K562 (cell line): ENCODE data around the gene CTDSPL. TPM values are rescaled to one million over a fixed set of nuclear protein-coding genes. Genes with fewer than 3 reads are reported as not detected.

Experiments
- ATAC-seq: fragments of 200-7000 bp; cut with Tn5 transposase; 3 replicates; pipeline ENCODE4 v1.9.1; 2020; ENCODE audit warnings: moderate library complexity
- BruUV-seq: library from RNA; stranded (reverse); fragments of 400-500 nt; replicated peaks from 2 replicates; lab custom pipeline; 2021; lab: Mats Ljungman, UMichigan
- CTCF ChIA-PET: fragments of 300-600 bp; formaldehyde crosslinking; extraction: SDS; loops from one replicate; lab custom pipeline; 2021; ENCODE audit warnings: low intra/inter-chr PET ratio; lab: Yijun Ruan, JAX
- POLR2A ChIA-PET: fragments of 300-600, 350-650 bp; sonication (Branson Sonifier 250); formaldehyde crosslinking; extraction: SDS; loops from one replicate; lab custom pipeline; 2021; ENCODE audit warnings: antibody characterized with exemption, inconsistent platforms; lab: Yijun Ruan, JAX
- DNase-seq, 4 experiments: peaks; one replicate each; pipeline versions ENCODE4 v3.0.0 to v3.0.0-alpha.2; 2011 to 2018; ENCODE audit warnings: low spot score in 3 of 4, mixed read lengths in 3 of 4; ENCODE audit errors: extremely low read depth in 1 of 4
- FAIRE-seq: peaks from 2 replicates; lab custom pipeline; 2011; peaks lifted over from hg19 to GRCh38; lab: Jason Lieb, UNC
- H2AFZ ChIP-seq: 2 replicates; pipeline ENCODE4 v1.6.0; 2011; ENCODE audit warnings: low read depth, low read length, control low read depth, inconsistent platforms
- H3K27ac ChIP-seq: fragments of 200-600 bp; 3 replicates; pipeline ENCODE4 v1.8.0; 2011; ENCODE audit warnings: low read depth, mild to moderate bottlenecking, control low read depth, inconsistent platforms, low read length, moderate library complexity, mixed read lengths; ENCODE audit errors: extremely low read depth
- H3K27me3 ChIP-seq, 2 experiments: fragments of 300-600 bp in 1 of 2; 2 replicates in 1 of 2; 3 replicates in 1 of 2; pipeline versions ENCODE4 v1.6.0 to v1.8.0; 2011; ENCODE audit warnings: inconsistent platforms in 2 of 2, low read length in 2 of 2, mild to moderate bottlenecking in 1 of 2, mixed read lengths in 1 of 2, moderate library complexity in 1 of 2; ENCODE audit not compliant: control insufficient read depth in 2 of 2, insufficient read depth in 2 of 2
- H3K36me3 ChIP-seq: fragments of 300-600 bp; 3 replicates; pipeline ENCODE4 v1.8.0; 2011; ENCODE audit warnings: mild to moderate bottlenecking, low read length, inconsistent platforms; ENCODE audit not compliant: control insufficient read depth, insufficient read depth
- H3K4me1 ChIP-seq, 2 experiments: fragments of 200-600 bp in 1 of 2; replicated peaks in 1 of 2; 2 replicates in 1 of 2; 3 replicates in 1 of 2; pipeline versions ENCODE4 v1.5.1 to v1.8.0; 2011; ENCODE audit warnings: inconsistent platforms in 2 of 2, low read length in 2 of 2, mild to moderate bottlenecking in 1 of 2, mixed read lengths in 1 of 2, moderate library complexity in 1 of 2; ENCODE audit not compliant: control insufficient read depth in 2 of 2, insufficient read depth in 2 of 2
- H3K4me2 ChIP-seq: 2 replicates; pipeline ENCODE4 v1.6.1; 2011; ENCODE audit warnings: low read length, control low read depth, inconsistent platforms, mixed read lengths; ENCODE audit not compliant: insufficient read depth
- H3K4me3 ChIP-seq: fragments of 200-600 bp; sonication (generic), shearing (Covaris generic); 2 replicates; pipeline ENCODE4 v1.5.1; 2016; ENCODE audit warnings: control low read depth, inconsistent platforms
- H3K79me2 ChIP-seq: fragments of 200-600 bp; 3 replicates; pipeline ENCODE4 v1.8.0; 2011; ENCODE audit warnings: low read length, inconsistent platforms; ENCODE audit not compliant: control insufficient read depth, insufficient read depth
- H3K9ac ChIP-seq, 2 experiments: 2 replicates each; pipeline versions ENCODE4 v1.6.0 to v1.6.1; 2011; ENCODE audit warnings: low read depth in 2 of 2, low read length in 2 of 2, control low read depth in 1 of 2, inconsistent platforms in 1 of 2, mild to moderate bottlenecking in 1 of 2, mixed read lengths in 1 of 2; ENCODE audit not compliant: insufficient read depth in 1 of 2
- H3K9me1 ChIP-seq: one replicate; pipeline ENCODE4 v1.6.0; 2011; ENCODE audit warnings: inconsistent platforms, mild to moderate bottlenecking, low read length, moderate library complexity; ENCODE audit not compliant: control insufficient read depth, insufficient read depth
- H3K9me3 ChIP-seq: replicated peaks from 2 replicates; pipeline ENCODE4 v1.5.1; 2011; ENCODE audit warnings: low read depth, low read length, inconsistent platforms; ENCODE audit not compliant: control insufficient read depth, insufficient read depth
- H4K20me1 ChIP-seq: replicated peaks from 2 replicates; pipeline ENCODE4 v1.6.1; 2011; ENCODE audit warnings: low read length, inconsistent platforms, mixed read lengths; ENCODE audit not compliant: control insufficient read depth, insufficient read depth
- KAT8 ChIP-seq: fragments of 450-650 bp; IDR thresholded peaks from 2 replicates; pipeline ENCODE4 v1.6.1; 2016; ENCODE audit warnings: low read depth, mild to moderate bottlenecking
- MYBL2 ChIP-seq, 2 experiments: fragments of 450-650 bp in 1 of 2; sonication (generic) in 1 of 2; formaldehyde crosslinking in 1 of 2; IDR thresholded peaks; 2 replicates each; pipeline versions ENCODE4 v1.6.1 to v1.8.1; 2017 to 2022; ENCODE audit warnings: borderline replicate concordance in 1 of 2, inconsistent platforms in 1 of 2, low read depth in 1 of 2, mild to moderate bottlenecking in 1 of 2, missing genetic modification reagents in 1 of 2, moderate library complexity in 1 of 2
- POLR2A ChIP-seq: fragments of 450-650 bp; conservative IDR thresholded peaks from 2 replicates; pipeline ENCODE4 v1.6.1; 2016
- POLR2B ChIP-seq: fragments of 450-650 bp; IDR thresholded peaks from 2 replicates; pipeline ENCODE4 v1.6.1; 2018; ENCODE audit warnings: low read depth; ENCODE audit not compliant: partially characterized antibody
- POLR2G ChIP-seq: fragments of 200-400 bp; formaldehyde crosslinking; IDR thresholded peaks from 2 replicates; pipeline ENCODE4 v1.6.1; 2017; ENCODE audit warnings: low read depth, mild to moderate bottlenecking, antibody characterized with exemption, low read length, moderate library complexity
- ZNF184 ChIP-seq: sonication (generic); formaldehyde crosslinking; IDR thresholded peaks from 2 replicates; pipeline ENCODE4 v1.5.0; 2020; ENCODE audit warnings: missing genetic modification reagents
- WGBS: fragments of 100-300 bp; shearing (Covaris generic); methylation state at CpG from one replicate; pipeline ENCODE4 v1.1.6; 2016; ENCODE audit warnings: low coverage, mixed read lengths; ENCODE audit not compliant: insufficient coverage; ENCODE audit errors: missing lambda C conversion rate; 5-methylcytosine and 5-hydroxymethylcytosine counted together
- in situ Hi-C: fragments of 300-500 bp; cut with MboI; formaldehyde crosslinking; loops from 4 replicates; pipeline ENCODE4 v1.15.0; 2018; ENCODE audit warnings: inconsistent platforms, mixed read lengths
- intact Hi-C: fragments of 100-400 bp; cut with micrococcal nuclease; formaldehyde crosslinking; loops from 2 replicates; pipeline ENCODE4 v1.14.2; 2022
- polyA plus RNA-seq, 8 experiments: library from polyadenylated mRNA; depleted of rRNA in 4 of 8; stranded (reverse) in 5 of 8; unstranded in 3 of 8; fragments of >200 nt; fragmentation: Nextera tagmentation in 2 of 8; fragmentation: Illumina TruSeq in 1 of 8; extraction: Ambion mirVana in 2 of 8; extraction: Trizol in 1 of 8; gene quantifications; 2 replicates each; pipeline versions ENCODE4 v1.2.1 to v1.2.3, GENCODE V29; 2011 to 2014; ENCODE audit warnings: inconsistent platforms in 1 of 8, missing spikeins in 1 of 8
- total RNA-seq, 7 experiments: library from RNA; depleted of rRNA in 6 of 7; stranded (reverse); fragments of >200 nt in 6 of 7; fragmentation: Illumina TruSeq in 2 of 7; extraction: Trizol in 2 of 7; gene quantifications; 2 replicates each; pipeline versions ENCODE4 v1.2.1 to v1.2.3, GENCODE V29; 2011 to 2021; ENCODE audit warnings: low replicate concordance in 1 of 7

The CTDSPL gene
- total and polyA plus RNA-seq, 9 of the 15 experiments (the other 6 are each of a cell fraction or from before 2014, with no cell fraction given), result 5.1 to 19.3 (median 11.3) TPM

- H3K4me3 ChIP-seq, result no peak overlapping the region
- no peak overlapping the region for H2AFZ ChIP-seq
- WGBS, result 69% methylated on average over 5 of the region's 5 CpGs
- ChIA-PET POLR2A (interaction anchor here (0.9 to 1.7 kb wide), 3 partner anchors 9 to 43 kb away, joined by 4 to 6 read pairs (median 5); no protein-coding TSS in a partner anchor), CTCF (no interaction called here)
- in situ Hi-C loops, result no loop called here
- no peak overlapping the region for H3K27ac ChIP-seq
- no peak for ATAC-seq
- no peaks in the 10 kb centered on the region for H3K9me3 ChIP-seq
- no peaks in the 10 kb centered on the region for H3K27me3 ChIP-seq
- DNase-seq, result no peak
- intact Hi-C loops, result no loop called here
- H3K4me2 ChIP-seq, result no peak overlapping the region
- no peak for FAIRE-seq
- H3K4me1 ChIP-seq, result peaks cover 6 to 56% of the 10 kb centered on the region in 2 experiments; a peak in 4 of 5 replicates
- peaks cover 7% of the 10 kb centered on the region for H3K9me1 ChIP-seq
- no peaks in the 10 kb centered on the region for H3K79me2 ChIP-seq
- H3K9ac ChIP-seq, result peak overlapping the region in 1 of 2 experiments; percentile 64; a peak in 2 of 4 replicates
- H4K20me1 ChIP-seq, result peaks cover 14% of the 10 kb centered on the region
- BruUV-seq, result no TSS peak
- no peak for TF ChIP-seq KAT8
- peak; percentile 6; the same call in 1 of the 2 replicates for TF ChIP-seq POLR2A
- no peak for TF ChIP-seq ZNF184 (CRISPR knock-in tag)
- TF ChIP-seq POLR2B, result peak; percentile 8
- no peak for TF ChIP-seq MYBL2 (IDR thresholded peaks at IDR 0.05; ENCODE audit: low read depth)
- TF ChIP-seq MYBL2 (CRISPR knock-in tag; IDR thresholded peaks at IDR 0.05; ENCODE audit: borderline replicate concordance), result no peak
- TF ChIP-seq POLR2G, result peak; percentile 68
- TF ChIP-seq, all 486 proteins: peak for 3
- H3K36me3 ChIP-seq, result peaks cover 80% of the 10 kb centered on the region; the same call in 2 of the 3 replicates
These were observed 144.4 kb downstream of the CTDSPL start for GRCh38 chr3:38006031-38006430.
